Spinal cord (tissue), 10 donors: ENCODE data around the gene RND2. TPM values are rescaled to one million over a fixed set of nuclear protein-coding genes. Genes with fewer than 3 reads are reported as not detected.
"Not testable (repeated sequence)": the region's sequence is repeated elsewhere in the genome, so short reads cannot be mapped to it uniquely, and the experiment has no call there.

Experiments
- DNase-seq, 6 donors: peaks; one replicate each; pipeline versions ENCODE4 v3.0.0 to v3.0.0-alpha.2; 2013 to 2015; ENCODE audit warnings: low spot score in 6 of 6, low read depth in 4 of 6
- H3K27ac ChIP-seq: one replicate; pipeline ENCODE4 v1.5.1; 2013; ENCODE audit warnings: low read depth, low read length, control low read depth
- H3K27me3 ChIP-seq: one replicate; pipeline ENCODE4 v1.6.1; 2013; ENCODE audit warnings: low read length; ENCODE audit not compliant: control insufficient read depth, insufficient read depth
- H3K36me3 ChIP-seq: one replicate; pipeline ENCODE4 v1.6.1; 2013; ENCODE audit warnings: low read length; ENCODE audit not compliant: control insufficient read depth, insufficient read depth
- H3K4me1 ChIP-seq: one replicate; pipeline ENCODE4 v1.6.1; 2013; ENCODE audit warnings: low read length; ENCODE audit not compliant: control insufficient read depth, insufficient read depth
- H3K4me3 ChIP-seq: one replicate; pipeline ENCODE4 v1.5.1; 2013; ENCODE audit warnings: low read depth, low read length, control low read depth
- H3K9me3 ChIP-seq: one replicate; pipeline ENCODE4 v1.6.1; 2013; ENCODE audit warnings: low read length; ENCODE audit not compliant: control insufficient read depth, insufficient read depth
- WGBS: methylation state at CpG from one replicate; pipeline ENCODE4 v1.1.5; 2013; ENCODE audit warnings: missing lambda C conversion rate; ENCODE audit not compliant: insufficient coverage; 5-methylcytosine and 5-hydroxymethylcytosine counted together
- polyA plus RNA-seq, 2 donors: library from polyadenylated mRNA; unstranded; fragments of 120-200 nt; gene quantifications; one replicate each; pipeline ENCODE4 v1.2.1, GENCODE V29; 2013; ENCODE audit not compliant: insufficient read length in 2 of 2
- total RNA-seq, 2 donors: library from RNA; depleted of rRNA in 1 of 2; stranded (reverse); fragments of 120-200 nt in 1 of 2; fragments of >200 nt in 1 of 2; gene quantifications; one replicate each; pipeline versions ENCODE4 v1.2.3 to v1.2.4, GENCODE V29; 2013 to 2014
- donor health status: healthy.

The RND2 gene
- total and polyA plus RNA-seq, 4 donors, result 19.2 to 86.9 (median 53.6) TPM

GRCh38 chr17:43039646-43040045, 14.6 kb downstream of the RND2 start:
- no peak for DNase-seq
- Histone ChIP-seq H3K36me3 (no peaks in the 10 kb centered on the region), H3K4me1 (peaks cover 24% of the 10 kb centered on the region), H3K27ac (no peak overlapping the region), H3K4me3 (no peak overlapping the region), H3K9me3 (no peaks in the 10 kb centered on the region), H3K27me3 (no peaks in the 10 kb centered on the region)
- 80% methylated on average over 1 of the region's 2 CpGs for WGBS

GRCh38 chr17:43040655-43041054, 15.6 kb downstream of the RND2 start:
- H3K4me1 ChIP-seq, result peaks cover 17% of the 10 kb centered on the region
- no peak for DNase-seq
- no peaks in the 10 kb centered on the region for H3K9me3 ChIP-seq
- no peak overlapping the region for H3K4me3 ChIP-seq
- no peak overlapping the region for H3K27ac ChIP-seq
- 33% methylated on average over 1 of the region's 2 CpGs for WGBS
- H3K36me3 ChIP-seq, result no peaks in the 10 kb centered on the region
- H3K27me3 ChIP-seq, result no peaks in the 10 kb centered on the region

- no peak overlapping the region for H3K27ac ChIP-seq
- no peak overlapping the region for H3K4me3 ChIP-seq
- no peak for DNase-seq
- H3K27me3 ChIP-seq, result no peaks in the 10 kb centered on the region
- peaks cover 2% of the 10 kb centered on the region for H3K4me1 ChIP-seq
- WGBS, result 78% methylated on average over 3 of the region's 5 CpGs
- no peaks in the 10 kb centered on the region for H3K9me3 ChIP-seq
- no peaks in the 10 kb centered on the region for H3K36me3 ChIP-seq
Measured at GRCh38 chr17:43042025-43042628, 17.1 kb downstream of the RND2 start.

- Histone ChIP-seq H3K4me3 (no peak overlapping the region), H3K27me3 (no peaks in the 10 kb centered on the region)
Measured at GRCh38 chr17:43043307-43043706, 18.3 kb downstream of the RND2 start.

GRCh38 chr17:43044024-43044423, 19.0 kb downstream of the RND2 start:
- Histone ChIP-seq H3K27ac (no peak overlapping the region), H3K36me3 (no peaks in the 10 kb centered on the region), H3K27me3 (no peaks in the 10 kb centered on the region), H3K4me1 (no peaks in the 10 kb centered on the region), H3K4me3 (no peak overlapping the region), H3K9me3 (no peaks in the 10 kb centered on the region)
- WGBS, result 100% methylated on average over 1 of the region's 4 CpGs
- DNase-seq, result no peak

More at GRCh38 chr17:43043307-43043706, 18.3 kb downstream of the RND2 start:
- Histone ChIP-seq H3K36me3 (no peaks in the 10 kb centered on the region), H3K27ac (no peak overlapping the region), H3K4me1 (no peaks in the 10 kb centered on the region), H3K9me3 (no peaks in the 10 kb centered on the region)
- no peak for DNase-seq

- WGBS, result 100% methylated on average over 1 of the region's 1 CpG
- peaks cover 3% of the 10 kb centered on the region for H3K36me3 ChIP-seq
- H3K9me3 ChIP-seq, result no peaks in the 10 kb centered on the region
- H3K4me3 ChIP-seq, result no peak overlapping the region
- no peaks in the 10 kb centered on the region for H3K27me3 ChIP-seq
- no peak overlapping the region for H3K27ac ChIP-seq
- DNase-seq, result no peak
- no peaks in the 10 kb centered on the region for H3K4me1 ChIP-seq
Measured at GRCh38 chr17:43051969-43052368, 26.9 kb downstream of the RND2 start.

- H3K4me1 ChIP-seq, H3K36me3 ChIP-seq, H3K4me3 ChIP-seq, H3K27me3 ChIP-seq, H3K9me3 ChIP-seq, DNase-seq, H3K27ac ChIP-seq: not testable (repeated sequence)
- 100% methylated on average over 4 of the region's 7 CpGs for WGBS
Measured at GRCh38 chr17:43053008-43053407, 28.0 kb downstream of the RND2 start.

- peaks cover 3% of the 10 kb centered on the region for H3K36me3 ChIP-seq
- DNase-seq, result no peak
- WGBS, result no CpG with 5 or more reads among the region's 7 CpGs
- no peak overlapping the region for H3K27ac ChIP-seq
- no peaks in the 10 kb centered on the region for H3K9me3 ChIP-seq
- H3K4me1 ChIP-seq, result no peaks in the 10 kb centered on the region
- H3K4me3 ChIP-seq, result no peak overlapping the region
- H3K27me3 ChIP-seq, result no peaks in the 10 kb centered on the region
Measured at GRCh38 chr17:43056051-43056450, 31.0 kb downstream of the RND2 start.

GRCh38 chr17:43062984-43063638, 38.1 kb downstream of the RND2 start:
- Histone ChIP-seq H3K4me3 (no peak overlapping the region), H3K27me3 (no peaks in the 10 kb centered on the region), H3K9me3 (no peaks in the 10 kb centered on the region), H3K27ac (no peak overlapping the region), H3K36me3 (no peaks in the 10 kb centered on the region), H3K4me1 (no peaks in the 10 kb centered on the region)
- WGBS, result 91% methylated on average over 4 of the region's 10 CpGs
- DNase-seq, result peak in 1 of 6 donors; percentile 18
